Mammary epithelial cell (primary cell): Measurements from ENCODE around the gene PRADC1.

ENCODE experiments used
- EZH2 ChIP-seq: IDR thresholded peaks from 2 replicates; pipeline ENCODE4 v1.6.1; 2012; ENCODE audit warnings: low read length, inconsistent platforms, borderline replicate concordance
- TF ChIP-seq, protein P1 (sequence below), 2 donors: IDR thresholded peaks in 1 of 2; conservative IDR thresholded peaks in 1 of 2; 2 replicates each; pipeline ENCODE4 v1.5.1; 2011 to 2012; ENCODE audit warnings: inconsistent platforms in 2 of 2, low read length in 2 of 2, mild to moderate bottlenecking in 2 of 2, control low read depth in 1 of 2, low read depth in 1 of 2; ENCODE audit not compliant: insufficient read depth in 1 of 2; ENCODE audit errors: extremely low read depth in 1 of 2

GRCh38 chr2:73237168-73237567, 4.1 kb upstream of the PRADC1 start:
- TF ChIP-seq EZH2 = no peak
- TF ChIP-seq, protein P1, sequence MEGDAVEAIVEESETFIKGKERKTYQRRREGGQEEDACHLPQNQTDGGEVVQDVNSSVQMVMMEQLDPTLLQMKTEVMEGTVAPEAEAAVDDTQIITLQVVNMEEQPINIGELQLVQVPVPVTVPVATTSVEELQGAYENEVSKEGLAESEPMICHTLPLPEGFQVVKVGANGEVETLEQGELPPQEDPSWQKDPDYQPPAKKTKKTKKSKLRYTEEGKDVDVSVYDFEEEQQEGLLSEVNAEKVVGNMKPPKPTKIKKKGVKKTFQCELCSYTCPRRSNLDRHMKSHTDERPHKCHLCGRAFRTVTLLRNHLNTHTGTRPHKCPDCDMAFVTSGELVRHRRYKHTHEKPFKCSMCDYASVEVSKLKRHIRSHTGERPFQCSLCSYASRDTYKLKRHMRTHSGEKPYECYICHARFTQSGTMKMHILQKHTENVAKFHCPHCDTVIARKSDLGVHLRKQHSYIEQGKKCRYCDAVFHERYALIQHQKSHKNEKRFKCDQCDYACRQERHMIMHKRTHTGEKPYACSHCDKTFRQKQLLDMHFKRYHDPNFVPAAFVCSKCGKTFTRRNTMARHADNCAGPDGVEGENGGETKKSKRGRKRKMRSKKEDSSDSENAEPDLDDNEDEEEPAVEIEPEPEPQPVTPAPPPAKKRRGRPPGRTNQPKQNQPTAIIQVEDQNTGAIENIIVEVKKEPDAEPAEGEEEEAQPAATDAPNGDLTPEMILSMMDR (conservative IDR thresholded peaks at IDR 0.05 in 1 of 2, IDR thresholded peaks at IDR 0.05 in 1 of 2; ENCODE audit: extremely low read depth in 1 of 2, insufficient read depth in 1 of 2, low read depth in 1 of 2, low read length in 2 of 2) = no peak
